Stimulated activated CD8-positive, alpha-beta memory T cell treated with anti-CD3 and anti-CD28 coated beads, Interleukin-12 subunit alpha, Interleukin-12 subunit beta, amount 100 ng/mL, for 24 hours (primary cell): ENCODE data around the gene RAB34.

Experiments used
- DNase-seq: peaks from one replicate; pipeline ENCODE4 v3.0.0-alpha.2; 2020; ENCODE audit errors: extremely low read depth

RAB34 gene

DNA sequence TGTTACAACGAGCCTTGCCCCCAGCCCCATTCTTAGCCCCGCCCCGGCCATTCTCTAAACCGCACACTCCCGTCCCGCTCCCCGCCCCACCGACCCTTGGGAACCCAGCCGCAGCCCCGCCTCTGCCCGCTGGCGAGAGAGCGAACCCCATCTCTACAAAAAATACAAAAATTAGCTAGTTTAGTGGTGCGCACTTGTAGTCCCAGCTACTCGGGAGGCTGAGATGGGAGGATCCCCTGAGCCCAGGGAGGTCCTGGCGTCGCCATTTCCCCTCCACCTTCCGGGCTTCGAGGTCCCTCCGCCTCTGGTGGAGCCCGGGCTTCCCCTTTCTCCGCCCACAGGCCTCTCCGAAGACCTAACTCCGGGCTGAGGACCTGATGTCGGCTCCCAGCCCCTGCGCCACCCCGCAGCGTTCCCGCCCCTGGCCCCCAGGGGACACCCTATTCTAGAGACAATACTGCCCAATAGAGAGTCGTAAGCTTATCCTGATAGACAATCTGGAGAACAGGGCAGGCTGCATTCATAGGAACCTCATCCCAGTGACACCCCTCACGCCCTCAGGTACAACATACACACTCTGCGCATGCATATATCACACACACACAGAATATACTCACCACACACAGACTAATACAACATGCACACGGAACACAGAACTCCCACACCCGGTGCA, 5.5 kb downstream of the RAB34 start:
- no peak for DNase-seq

DNA sequence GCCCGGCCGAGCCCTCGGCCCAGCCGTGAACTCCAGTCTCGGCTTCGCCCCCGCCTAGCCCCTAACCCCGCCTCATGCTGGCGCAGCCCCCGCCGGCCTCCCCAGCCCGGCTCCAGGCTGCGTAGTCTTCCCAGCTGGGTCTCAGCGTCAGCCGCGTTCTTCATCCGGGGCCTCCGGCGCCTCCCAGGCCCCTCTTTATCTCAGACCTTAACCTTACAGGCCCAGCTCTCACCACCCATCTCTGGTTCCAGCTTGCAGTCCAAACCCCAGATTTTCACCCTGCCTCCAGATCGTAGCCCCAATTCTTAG, 6.0 kb downstream of the RAB34 start, which contains the start of gene PROCA1:
Gene PROCA1, minus strand, starts transcription at position 166 of the 309 bp plus-strand sequence. CDS start 228 bp downstream, outside the sequence.
- no peak for DNase-seq

DNA sequence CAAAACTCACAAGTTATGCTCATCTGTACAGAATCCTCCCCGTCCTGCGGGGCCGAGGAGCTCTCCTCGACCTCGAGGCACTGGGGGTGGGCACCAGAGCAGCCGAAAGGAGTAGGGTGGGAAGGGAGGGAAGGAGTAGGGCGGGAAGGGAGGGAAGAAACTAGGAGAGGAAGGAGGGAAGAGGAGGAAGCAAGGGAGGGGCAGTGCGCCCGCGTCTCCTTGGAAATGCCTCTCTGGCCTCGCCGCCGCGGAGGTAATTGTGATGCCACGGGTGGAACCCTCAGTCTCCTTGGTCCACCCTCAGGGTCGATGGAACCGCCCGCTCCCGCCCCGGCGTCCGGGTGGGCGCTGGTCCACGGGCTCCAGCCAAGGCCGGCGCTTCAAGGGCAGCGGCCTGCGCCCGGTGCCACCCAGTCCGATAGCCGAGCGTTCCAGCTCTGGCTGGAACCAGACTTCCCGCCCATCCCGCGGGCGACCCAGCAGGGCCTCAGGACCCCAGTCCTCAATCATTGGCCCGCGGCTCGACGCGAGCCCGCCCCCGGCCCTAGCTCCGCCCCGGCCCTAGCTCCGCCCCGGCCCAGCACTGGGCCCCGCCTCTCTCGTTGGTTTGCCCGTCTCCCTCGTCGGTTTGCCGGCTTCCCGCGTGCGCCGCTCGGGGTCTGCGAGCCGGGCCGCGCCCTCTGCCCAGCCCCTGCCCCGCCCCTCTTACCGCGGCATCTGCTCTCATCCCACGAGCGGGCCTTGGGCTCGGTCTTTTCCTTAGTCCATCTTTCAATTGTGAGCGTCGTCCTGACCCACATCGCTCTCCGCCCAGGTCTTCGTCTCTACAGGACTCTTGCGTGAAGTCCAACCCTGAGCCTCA, 6.6 kb downstream of the RAB34 start:
- no peak for DNase-seq

DNA sequence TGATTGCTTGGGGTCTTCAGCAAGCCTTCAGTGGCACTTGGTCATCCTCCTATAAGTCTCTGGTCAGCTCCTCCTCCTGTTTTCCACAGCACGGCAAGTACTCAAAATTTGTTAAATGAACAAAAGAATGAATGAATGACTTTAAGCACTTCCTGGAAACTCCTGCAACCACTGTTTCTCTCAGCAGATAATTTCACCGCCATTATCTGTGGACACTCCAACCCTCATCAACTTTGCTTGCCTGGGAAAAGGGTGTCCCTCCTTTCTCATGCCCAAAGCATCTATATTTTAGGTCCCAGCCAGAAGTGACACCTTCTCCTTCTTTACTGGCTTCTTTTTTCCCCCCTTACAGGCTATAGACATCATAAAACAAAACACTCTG, 10.3 kb downstream of the RAB34 start:
- DNase-seq, result no peak

DNA sequence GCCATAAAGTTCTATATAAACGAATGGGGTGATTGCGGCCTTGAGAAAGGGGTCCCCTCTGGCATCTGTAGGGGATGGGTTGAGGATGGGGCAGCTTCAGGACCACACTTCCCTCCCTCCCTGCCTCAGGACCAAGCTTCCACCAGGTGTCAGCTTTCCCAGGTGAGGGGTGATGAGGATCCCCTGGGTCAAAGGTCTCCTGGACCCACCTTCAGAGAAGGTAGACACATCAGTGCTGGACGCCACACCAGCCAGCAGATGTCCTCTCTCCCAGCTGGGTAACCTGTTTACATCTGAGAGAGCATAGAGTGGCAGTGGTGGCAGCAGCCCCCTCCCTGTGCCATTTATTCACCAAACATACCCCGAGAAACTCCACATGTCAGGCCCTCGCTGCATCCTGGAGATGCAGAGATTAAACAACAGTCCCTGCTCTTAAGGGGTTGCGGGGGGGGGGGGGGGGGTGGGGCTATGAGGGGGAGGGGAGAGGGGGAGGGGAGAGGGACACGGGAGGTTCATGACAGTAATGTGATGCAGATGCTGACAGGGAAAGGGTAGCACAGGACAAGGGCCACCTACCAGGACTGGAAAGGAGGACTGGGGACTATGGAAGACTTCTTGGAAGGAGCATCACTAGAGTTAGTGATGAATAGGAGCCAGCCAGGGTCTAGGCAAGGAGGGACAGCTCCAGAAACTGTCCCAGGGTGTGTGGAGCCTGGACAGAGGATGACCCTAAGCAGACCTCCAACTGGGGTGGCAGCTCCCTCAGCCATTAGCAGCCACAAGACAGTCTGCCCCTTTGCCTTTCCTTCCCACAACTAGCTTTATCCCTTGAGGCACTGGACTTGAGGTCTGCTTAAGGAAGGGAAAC, 11.0 kb downstream of the RAB34 start:
- no peak for DNase-seq

DNA sequence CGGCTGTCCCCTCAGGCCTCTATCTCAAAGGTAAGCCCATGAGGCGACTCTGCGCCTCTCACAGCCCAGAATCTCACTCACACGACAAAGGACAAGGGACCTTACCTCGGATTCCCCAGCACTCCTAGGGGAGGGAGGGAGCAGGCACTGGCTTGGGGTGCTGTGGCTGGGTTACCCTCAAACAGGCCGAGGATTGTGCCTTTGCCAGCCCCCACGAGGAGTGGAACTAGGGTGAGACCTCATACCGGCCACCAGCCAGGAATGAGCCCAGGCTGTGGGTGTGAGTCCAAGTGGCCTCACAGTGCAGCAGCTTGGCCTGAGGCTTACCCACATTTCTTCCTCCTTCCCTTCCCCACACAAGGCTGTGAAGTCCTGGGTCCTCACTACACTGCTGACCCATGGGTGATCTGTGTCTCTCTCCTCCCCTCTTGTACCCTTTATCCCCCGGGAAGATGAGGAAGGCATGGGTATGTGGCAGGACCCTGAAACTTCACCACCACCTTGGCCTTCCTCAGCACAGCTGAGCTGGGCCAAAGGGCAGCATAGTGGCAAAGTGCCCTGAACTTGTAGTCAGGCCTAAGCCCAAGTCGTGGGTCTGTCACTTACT, 11.8 kb downstream of the RAB34 start:
- no peak for DNase-seq

DNA sequence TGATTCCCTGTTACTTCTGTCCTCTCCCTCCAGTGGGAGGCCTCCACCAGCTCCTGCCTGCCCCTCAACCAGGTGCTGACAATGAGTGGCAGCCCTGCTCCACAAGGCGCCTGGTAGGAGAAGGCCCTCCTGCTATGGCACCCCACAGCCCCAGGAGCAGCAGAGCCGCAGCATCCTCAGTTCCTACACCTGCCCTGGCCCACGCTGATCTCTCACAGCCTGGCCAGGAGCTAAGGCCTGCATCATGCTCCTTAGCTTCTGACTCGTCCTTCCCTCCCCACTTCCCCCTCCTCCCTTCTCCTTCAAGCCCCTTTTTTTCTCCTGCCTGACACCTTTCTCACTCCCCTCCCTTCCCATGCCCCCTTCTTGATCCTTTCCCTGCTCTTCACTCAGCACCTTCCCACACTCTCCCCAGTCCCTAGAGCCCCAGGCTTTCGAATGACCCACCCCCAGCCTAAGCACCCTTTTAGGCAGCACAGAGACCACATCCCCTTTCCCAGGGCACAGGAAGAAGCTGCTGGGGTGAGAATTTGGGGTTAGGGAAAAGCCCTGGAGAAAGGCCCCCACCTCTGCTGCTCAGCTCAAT, 12.5 kb downstream of the RAB34 start:
- DNase-seq, result no peak

DNA sequence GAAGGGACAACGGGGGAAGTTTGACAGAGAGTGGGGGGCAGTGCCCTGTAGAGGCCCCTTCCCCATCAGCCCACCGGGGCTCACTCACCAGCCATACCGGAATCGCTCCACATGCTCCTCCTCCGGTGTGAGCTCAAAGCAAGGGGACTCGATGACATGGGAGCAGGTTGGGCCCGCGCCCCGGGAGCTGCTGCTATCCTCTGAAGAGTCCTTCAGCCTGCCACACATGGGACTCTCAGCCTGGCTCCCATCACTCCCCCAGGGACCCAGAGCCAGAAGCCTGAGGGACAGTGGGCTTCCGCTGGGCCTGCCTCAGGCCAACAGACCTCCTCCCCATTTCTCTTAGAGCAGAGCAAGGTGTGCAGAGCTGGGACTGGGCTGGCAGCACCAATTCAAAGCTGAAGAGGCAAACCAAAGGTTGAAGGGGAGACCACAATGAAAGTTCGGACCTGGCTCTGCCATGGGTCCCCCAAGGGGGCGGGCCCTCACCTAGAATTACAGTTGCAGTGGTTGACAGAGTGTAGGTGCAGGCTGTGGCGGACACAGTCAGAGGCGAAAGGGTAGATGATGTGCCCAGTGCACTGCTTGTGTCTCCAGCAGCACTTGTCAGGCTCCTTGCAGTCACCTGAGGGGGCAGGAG, 13.3 kb downstream of the RAB34 start:
- DNase-seq, result no peak

DNA sequence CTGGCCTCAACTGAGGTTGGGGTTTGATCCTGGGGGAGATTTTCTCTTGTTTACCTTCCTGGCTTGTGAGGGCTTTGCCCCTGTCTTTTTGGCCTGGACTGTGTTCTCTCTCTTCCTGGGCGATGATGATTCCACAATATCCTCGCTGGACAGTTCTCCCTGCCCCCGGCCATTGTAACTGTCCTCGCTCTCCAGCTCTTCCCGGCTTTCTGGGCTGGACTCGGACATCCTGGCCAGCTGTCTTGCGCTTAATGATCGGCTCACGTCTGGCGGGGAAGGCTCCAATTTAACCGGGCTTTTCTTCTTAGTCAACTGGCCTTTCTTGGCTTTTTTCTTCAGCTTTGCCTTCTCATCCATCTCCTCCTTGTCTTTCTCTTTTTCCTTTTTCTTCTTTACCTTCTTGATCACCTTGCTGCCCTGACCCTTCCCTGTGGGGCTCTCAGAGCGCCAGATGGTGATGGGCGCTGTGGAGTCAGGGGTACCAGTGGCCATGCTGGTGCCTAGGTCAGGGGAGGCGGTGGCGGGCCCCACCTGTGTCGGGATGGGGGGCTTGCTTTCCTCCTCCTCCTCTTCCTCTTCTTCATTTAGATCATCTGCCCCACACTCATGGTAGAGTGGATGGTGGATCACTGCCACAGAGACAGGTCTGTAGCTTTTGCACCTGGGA, 14.0 kb downstream of the RAB34 start:
- no peak for DNase-seq

DNA sequence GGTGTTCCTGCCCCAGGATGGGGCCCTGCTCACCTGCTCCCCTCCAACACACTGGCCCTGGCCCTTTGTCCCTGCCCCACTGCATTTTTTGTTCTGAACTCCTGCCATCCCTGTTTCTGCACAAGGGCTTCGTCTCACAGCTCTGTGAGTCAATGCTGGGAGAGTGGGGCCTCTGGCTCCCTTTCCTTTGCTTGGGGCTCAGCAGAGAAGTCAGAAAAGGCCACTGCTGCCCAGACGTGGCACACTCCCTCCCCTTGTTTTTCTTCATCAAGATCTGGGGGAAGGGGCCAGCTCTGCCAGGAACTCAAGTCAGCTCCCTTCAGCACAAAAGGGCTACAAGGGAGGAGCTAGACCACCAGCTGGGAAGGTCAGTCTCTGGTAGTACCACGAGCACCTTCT, 14.9 kb downstream of the RAB34 start:
- no peak for DNase-seq

DNA sequence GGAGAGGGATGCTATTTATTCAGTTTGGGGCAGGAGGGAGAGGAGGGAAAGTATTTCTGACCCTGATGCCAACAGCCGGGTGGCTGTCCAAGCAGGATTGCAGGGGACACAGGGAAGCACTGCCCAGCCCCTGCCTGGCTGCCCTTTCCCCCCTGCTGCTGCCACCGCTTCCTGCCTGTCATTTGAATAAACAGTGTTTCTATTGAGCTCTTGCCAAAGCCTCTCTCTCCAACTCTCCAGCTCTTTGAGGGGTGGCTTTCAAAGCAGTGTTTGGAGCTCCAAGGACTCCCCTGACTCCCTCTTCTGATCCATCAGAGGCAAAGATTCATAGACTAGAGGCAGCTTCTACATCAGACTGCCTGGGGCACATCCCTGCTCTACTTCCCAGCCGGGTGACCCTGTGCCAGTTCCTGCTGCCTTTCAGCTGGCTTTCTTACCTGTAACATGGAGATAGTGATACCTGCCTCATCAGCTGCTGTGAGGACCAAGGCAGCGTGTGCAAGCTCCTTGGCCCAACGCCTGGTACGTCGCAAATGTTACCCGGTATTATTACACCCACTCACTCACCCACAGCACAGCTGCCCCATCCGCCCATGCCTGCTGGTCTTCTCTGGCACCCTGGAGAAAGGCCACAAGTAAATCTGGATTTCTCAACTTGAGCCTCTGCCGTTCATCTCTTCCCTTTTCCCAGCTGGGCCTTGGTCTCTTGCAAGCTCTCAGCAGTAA, 15.5 kb downstream of the RAB34 start:
- no peak for DNase-seq

DNA sequence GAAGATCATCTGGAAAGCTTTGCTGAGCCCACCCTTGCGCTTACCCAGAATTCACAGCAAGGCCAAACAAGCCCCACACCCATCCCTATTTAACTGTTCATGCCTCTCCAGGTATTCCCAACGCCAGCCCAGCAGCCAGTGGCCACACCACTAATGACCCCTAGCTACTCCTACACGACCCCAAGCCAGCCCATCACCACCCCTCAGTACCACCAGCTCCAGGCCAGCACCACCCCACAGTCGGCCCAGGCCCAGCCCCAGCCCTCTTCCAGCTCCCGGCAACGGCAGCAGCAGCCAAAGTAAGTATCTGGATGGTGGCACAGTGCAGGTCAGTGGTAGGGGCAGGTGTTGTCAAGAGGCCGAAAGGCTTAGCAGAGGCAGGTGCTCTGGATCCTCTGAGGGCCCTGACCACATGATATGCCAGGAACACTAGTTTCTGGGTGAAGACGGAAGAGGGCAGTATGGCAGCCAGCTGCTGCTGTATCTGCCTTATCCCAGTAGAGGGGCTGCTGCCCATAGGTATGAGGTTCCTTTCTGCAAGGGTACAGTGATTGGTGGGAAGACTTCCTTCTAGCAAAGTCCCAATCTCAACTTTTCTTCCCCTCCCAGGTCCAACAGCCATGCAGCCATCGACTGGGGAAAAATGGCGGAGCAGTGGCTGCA, 16.7 kb downstream of the RAB34 start:
- DNase-seq, result no peak

DNA sequence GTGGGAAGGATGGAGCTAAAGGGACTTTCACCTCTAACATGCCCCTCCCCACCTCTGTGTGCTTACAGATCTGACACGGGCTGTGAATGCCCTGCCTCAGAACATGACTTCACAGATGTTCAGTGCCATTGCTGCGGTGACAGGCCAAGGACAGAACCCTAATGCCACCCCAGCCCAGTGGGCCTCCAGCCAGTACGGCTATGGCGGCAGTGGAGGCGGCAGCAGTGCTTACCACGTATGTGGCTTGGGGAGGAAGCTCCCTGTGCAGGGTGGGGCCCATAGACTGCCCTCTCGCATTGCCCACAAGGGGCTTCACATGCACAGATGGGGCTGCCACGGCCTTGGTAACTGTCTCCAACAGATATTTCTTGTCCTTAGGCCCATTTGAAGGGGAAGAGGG, 17.4 kb downstream of the RAB34 start:
- DNase-seq, result no peak

DNA sequence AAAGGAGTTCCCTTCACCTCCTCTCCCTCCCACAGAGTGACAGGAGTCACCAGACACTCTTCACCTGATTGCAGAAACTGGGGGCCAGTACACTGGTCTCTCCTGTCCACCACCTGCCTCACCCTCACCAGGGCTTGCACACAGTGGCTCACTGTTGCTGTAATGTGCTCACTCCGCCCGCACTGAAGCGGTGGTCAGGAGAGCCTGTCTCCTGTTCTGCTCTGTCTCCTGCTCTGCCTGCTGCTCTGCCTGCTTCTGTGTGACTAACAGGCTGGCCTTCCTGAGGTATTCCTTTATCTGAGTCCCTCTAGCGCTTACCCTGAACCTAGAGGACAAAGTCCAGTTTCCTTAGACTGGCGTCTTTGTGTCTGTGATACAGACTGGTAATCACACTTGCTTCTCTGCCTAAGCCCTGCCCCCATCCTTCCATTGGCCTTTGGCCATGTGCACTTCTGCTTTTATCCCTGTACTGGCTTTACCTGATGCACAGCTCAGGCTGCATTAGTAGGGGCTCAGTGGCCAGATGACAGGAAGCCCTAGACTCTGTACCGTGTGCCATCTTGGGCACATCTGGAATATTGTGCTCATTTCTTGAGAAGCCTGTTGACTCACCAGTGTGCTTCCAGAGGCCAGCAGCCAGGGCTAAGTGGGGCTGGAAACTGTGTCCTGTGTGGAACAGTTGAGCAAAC, 19.3 kb downstream of the RAB34 start:
- no peak for DNase-seq

DNA sequence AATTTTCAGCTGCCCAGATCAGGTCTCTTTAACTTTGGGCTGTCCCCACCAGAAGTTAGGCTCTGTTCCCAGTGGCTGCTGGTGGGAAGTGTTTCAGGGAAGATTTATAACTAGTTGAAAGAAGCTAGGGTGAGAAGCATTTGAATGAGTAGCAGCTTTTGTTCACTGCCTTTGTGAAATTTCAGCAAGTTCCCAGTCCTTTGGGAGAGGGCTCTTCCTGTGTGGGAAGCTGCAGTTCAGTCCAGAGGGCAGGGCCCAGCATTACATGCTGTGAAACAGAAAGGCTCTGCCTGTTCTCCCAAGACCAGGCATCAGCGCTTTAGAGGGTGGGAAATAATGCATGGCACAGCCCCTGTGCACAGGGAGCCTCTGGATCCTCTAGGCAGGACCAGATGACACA, 23.8 kb downstream of the RAB34 start:
- no peak for DNase-seq

DNA sequence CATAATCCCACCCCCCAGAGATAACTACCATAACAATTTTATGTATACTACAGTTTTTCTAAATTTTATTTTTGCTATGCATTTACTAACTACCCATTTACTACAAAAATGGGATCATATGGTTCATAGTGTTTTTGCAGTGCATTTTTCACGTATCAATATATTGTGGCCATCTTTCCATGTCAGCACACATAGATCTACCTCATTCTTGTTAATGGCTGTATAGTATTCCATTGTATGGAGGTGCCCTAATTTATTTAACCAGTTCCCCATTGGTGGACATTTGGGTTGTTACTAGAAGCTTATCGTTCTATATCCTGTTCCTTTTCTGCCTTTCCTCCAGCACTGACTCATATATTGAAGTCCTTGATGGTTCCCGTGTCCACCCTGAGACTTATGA, 28.7 kb downstream of the RAB34 start:
- no peak for DNase-seq

DNA sequence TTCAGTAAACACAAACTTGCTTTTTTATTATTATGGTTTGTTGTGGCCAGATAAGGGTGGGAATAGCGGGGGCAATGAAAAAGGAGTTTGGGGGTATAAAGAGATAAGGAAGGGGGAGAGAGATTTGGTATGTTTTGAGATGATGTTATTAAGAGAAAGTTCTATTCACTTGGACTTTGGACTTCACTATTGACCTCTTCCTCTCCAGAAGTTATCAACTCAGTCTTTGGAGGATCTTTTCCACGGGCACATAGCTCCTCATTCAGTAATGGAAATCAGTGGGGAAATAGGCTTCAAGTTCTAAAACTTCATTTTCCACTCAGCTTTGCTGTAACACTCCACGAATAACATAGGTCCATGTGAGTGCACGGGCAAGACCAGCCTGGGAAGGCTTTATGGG, 29.2 kb downstream of the RAB34 start:
- no peak for DNase-seq

DNA sequence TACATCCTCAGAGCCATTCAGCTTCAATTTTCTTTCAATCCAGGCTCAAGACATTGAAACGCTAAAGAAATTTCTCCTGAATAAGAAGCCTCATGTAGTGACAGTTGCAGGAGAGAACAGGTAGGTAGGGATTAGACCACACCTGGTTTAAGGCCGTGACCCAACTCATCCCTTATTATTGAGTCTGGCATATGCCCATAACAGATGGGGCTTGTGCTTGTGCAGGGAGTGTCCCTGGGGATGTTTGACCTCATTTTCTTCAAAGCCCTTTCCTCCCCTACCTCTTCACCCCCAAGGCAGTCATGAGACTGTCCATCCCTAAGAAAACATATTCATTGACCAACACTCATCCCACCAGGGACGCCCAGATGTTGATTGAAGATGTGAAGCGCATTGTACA, 31.4 kb downstream of the RAB34 start:
- no peak for DNase-seq

DNA sequence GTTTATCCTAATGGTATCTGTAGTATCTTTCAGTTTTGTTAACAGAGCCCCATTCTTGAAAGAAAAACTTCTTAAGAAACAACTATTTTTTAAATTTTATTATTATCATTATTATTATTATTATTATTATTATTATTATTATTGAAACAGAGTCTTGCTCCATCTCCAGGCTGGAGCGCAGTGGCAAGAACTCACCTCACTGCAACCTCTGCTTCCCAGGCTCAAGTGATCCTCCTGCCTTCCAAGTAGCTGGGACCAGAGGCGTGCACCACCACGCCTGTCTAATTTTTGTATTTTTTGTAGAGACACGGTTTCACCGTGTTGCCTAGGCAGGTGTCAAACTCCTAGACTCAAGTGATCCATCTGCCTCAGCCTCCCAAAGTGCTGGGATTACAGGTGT, 32.3 kb downstream of the RAB34 start:
- no peak for DNase-seq
